SU-DHL-6 (cell line): ENCODE data around the gene M6PR.

Experiments used
- EZH2phosphoT487 ChIP-seq: fragments of 200-600 bp; sonication (generic), shearing (Covaris generic); conservative IDR thresholded peaks from 2 replicates; pipeline ENCODE4 v1.6.1; 2018; ENCODE audit warnings: mild to moderate bottlenecking, antibody characterized with exemption, low read length, moderate library complexity, mixed read lengths
- TF ChIP-seq, protein P1 (sequence below): fragments of 200-600 bp; sonication (generic); IDR thresholded peaks from one replicate; pipeline ENCODE4 v1.5.1; 2017; ENCODE audit warnings: antibody characterized with exemption, mild to moderate bottlenecking, low read length, moderate library complexity; ENCODE audit not compliant: insufficient read depth, poor library complexity, severe bottlenecking

DNA sequence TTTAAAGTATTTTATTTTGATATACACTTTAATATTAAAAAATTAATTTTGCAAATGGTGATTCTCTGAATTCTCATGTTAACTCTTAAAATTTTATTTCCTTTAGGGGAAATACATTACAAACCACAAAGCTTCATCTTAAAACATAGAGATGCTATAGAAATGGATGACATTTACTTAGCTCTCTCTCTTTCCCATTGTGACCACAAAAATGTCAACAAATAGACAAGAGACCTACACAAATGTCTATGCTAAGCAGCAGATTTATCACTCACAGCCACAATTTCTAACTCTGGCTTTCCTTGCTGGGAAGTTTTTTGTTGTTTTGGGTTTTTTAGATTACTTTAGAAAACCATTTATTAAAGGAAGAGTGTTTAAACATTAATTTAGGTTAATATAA is 55.1 kb downstream of the M6PR start:
- TF ChIP-seq, protein P1, sequence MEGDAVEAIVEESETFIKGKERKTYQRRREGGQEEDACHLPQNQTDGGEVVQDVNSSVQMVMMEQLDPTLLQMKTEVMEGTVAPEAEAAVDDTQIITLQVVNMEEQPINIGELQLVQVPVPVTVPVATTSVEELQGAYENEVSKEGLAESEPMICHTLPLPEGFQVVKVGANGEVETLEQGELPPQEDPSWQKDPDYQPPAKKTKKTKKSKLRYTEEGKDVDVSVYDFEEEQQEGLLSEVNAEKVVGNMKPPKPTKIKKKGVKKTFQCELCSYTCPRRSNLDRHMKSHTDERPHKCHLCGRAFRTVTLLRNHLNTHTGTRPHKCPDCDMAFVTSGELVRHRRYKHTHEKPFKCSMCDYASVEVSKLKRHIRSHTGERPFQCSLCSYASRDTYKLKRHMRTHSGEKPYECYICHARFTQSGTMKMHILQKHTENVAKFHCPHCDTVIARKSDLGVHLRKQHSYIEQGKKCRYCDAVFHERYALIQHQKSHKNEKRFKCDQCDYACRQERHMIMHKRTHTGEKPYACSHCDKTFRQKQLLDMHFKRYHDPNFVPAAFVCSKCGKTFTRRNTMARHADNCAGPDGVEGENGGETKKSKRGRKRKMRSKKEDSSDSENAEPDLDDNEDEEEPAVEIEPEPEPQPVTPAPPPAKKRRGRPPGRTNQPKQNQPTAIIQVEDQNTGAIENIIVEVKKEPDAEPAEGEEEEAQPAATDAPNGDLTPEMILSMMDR, result no peak
- TF ChIP-seq EZH2phosphoT487, result no peak
